ENCODE data around the gene SPAG6. TPM values are rescaled to one million over a fixed set of nuclear protein-coding genes. Genes with fewer than 3 reads are reported as not detected.

SPAG6 gene
- total and polyA plus RNA-seq, 4 donors: 0.23 TPM; not detected in 3

GRCh38 chr10:22325272-22326144 is 19.8 kb upstream of the SPAG6 start:
- peak; percentile 82 for DNase-seq (ENCODE audit: low spot score)
- H3K4me1 ChIP-seq (ENCODE audit: control insufficient read depth in 4 of 4, insufficient read depth in 4 of 4, low read length in 3 of 4): peaks cover 14 to 38% (median 24%) of the 10 kb centered on the region in 4 donors
- H3K9me3 ChIP-seq (ENCODE audit: control insufficient read depth in 4 of 4, low read length in 3 of 4): no peaks in the 10 kb centered on the region
- peak overlapping the region; percentile 65 to 91 (median 74) for H3K4me3 ChIP-seq (ENCODE audit: low read depth in 1 of 3, low read length in 3 of 3)
- H3K36me3 ChIP-seq (ENCODE audit: control insufficient read depth in 4 of 4, insufficient read depth in 3 of 4, low read depth in 1 of 4, low read length in 3 of 4): peaks cover 3 to 17% (median 13%) of the 10 kb centered on the region in 4 donors
- peak overlapping the region; percentile 66 to 71 for H3K27ac ChIP-seq (ENCODE audit: low read depth in 1 of 2, low read length in 2 of 2)
- H3K27me3 ChIP-seq (ENCODE audit: control insufficient read depth in 4 of 4, insufficient read depth in 4 of 4, low read length in 3 of 4): no peaks in the 10 kb centered on the region
- TF ChIP-seq JUND (IDR thresholded peaks at IDR 0.05) (no peak), YY1 (IDR thresholded peaks at IDR 0.05) (peak; percentile 6), ZBTB33 (IDR thresholded peaks at IDR 0.05) (no peak), RAD21 (IDR thresholded peaks at IDR 0.05) (no peak), HNF4A (conservative IDR thresholded peaks at IDR 0.05) (no peak), TAF1 (conservative IDR thresholded peaks at IDR 0.05) (no peak), FOXA2 (IDR thresholded peaks at IDR 0.05) (no peak), GABPA (IDR thresholded peaks at IDR 0.05 in 1 of 2, conservative IDR thresholded peaks at IDR 0.05 in 1 of 2) (peak in 1 of 2 donors; percentile 5), SP1 (IDR thresholded peaks at IDR 0.05) (no peak), NR2F2 (IDR thresholded peaks at IDR 0.05) (no peak), MAX (IDR thresholded peaks at IDR 0.05) (no peak), CTCF (IDR thresholded peaks at IDR 0.05; ENCODE audit: low read depth, low read length, missing input control) (no peak), EGR1 (IDR thresholded peaks at IDR 0.05; ENCODE audit: low read depth in 2 of 2) (no peak)
- TF ChIP-seq, protein P1, sequence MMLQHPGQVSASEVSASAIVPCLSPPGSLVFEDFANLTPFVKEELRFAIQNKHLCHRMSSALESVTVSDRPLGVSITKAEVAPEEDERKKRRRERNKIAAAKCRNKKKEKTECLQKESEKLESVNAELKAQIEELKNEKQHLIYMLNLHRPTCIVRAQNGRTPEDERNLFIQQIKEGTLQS (IDR thresholded peaks at IDR 0.05): no peak
- H3K9ac ChIP-seq (ENCODE audit: low read depth in 1 of 2, low read length in 2 of 2): peak overlapping the region; percentile 60 to 68
- 1% methylated on average over 92 of the region's 92 CpGs for WGBS

DNA sequence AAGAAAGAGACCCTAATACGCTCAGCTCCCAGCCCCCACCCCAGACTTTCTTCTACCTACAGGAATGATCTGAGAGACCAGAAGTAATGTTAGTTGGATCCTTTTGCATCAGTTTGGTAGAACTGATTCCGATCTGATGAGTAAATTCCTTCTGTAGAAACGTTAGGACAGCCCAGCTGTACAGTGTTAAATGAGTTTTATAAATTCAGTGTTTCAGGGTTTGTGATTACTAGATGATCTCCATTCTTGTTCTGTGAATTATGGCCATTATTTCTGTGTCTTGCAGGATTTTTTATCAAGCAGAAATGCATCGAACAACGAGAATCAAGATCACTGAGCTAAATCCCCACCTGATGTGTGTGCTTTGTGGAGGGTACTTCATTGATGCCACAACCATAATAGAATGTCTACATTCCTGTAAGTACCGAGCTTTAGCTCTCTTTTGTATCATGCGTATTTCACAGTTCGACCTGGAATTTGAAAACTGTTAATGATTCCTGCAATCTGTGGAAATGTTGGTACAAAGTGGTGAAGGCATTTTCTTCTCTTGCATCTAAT is 19.1 kb upstream of the SPAG6 start:
- Histone ChIP-seq H3K4me1 (ENCODE audit: control insufficient read depth in 4 of 4, insufficient read depth in 4 of 4, low read length in 3 of 4) (peaks cover 14 to 38% (median 24%) of the 10 kb centered on the region in 4 donors), H3K9me3 (ENCODE audit: control insufficient read depth in 4 of 4, low read length in 3 of 4) (no peaks in the 10 kb centered on the region), H3K27me3 (ENCODE audit: control insufficient read depth in 4 of 4, insufficient read depth in 4 of 4, low read length in 3 of 4) (no peaks in the 10 kb centered on the region), H3K4me3 (ENCODE audit: low read depth in 1 of 3, low read length in 3 of 3) (peak overlapping the region in 1 of 3 donors; percentile 91), H3K36me3 (ENCODE audit: control insufficient read depth in 4 of 4, insufficient read depth in 3 of 4, low read depth in 1 of 4, low read length in 3 of 4) (peaks cover 3 to 17% (median 13%) of the 10 kb centered on the region in 4 donors), H3K27ac (ENCODE audit: low read depth in 1 of 2, low read length in 2 of 2) (no peak overlapping the region), H3K9ac (ENCODE audit: low read depth in 1 of 2, low read length in 2 of 2) (no peak overlapping the region)
- no peak for DNase-seq (ENCODE audit: low spot score)
- WGBS: 77% methylated on average over 8 of the region's 8 CpGs
- no peak for TF ChIP-seq JUND (IDR thresholded peaks at IDR 0.05)
- TF ChIP-seq RXRA (IDR thresholded peaks at IDR 0.05): no peak
- TF ChIP-seq, protein P1 (IDR thresholded peaks at IDR 0.05): no peak
- TF ChIP-seq HNF4A (conservative IDR thresholded peaks at IDR 0.05): no peak
- no peak for TF ChIP-seq YY1 (IDR thresholded peaks at IDR 0.05)
- no peak for TF ChIP-seq TAF1 (conservative IDR thresholded peaks at IDR 0.05)
- TF ChIP-seq MAX (IDR thresholded peaks at IDR 0.05): no peak
- no peak for TF ChIP-seq FOXA1 (IDR thresholded peaks at IDR 0.05)
- TF ChIP-seq CTCF (IDR thresholded peaks at IDR 0.05; ENCODE audit: low read depth, low read length, missing input control): no peak
- no peak for TF ChIP-seq GABPA (IDR thresholded peaks at IDR 0.05 in 1 of 2, conservative IDR thresholded peaks at IDR 0.05 in 1 of 2)
- TF ChIP-seq, protein P2, sequence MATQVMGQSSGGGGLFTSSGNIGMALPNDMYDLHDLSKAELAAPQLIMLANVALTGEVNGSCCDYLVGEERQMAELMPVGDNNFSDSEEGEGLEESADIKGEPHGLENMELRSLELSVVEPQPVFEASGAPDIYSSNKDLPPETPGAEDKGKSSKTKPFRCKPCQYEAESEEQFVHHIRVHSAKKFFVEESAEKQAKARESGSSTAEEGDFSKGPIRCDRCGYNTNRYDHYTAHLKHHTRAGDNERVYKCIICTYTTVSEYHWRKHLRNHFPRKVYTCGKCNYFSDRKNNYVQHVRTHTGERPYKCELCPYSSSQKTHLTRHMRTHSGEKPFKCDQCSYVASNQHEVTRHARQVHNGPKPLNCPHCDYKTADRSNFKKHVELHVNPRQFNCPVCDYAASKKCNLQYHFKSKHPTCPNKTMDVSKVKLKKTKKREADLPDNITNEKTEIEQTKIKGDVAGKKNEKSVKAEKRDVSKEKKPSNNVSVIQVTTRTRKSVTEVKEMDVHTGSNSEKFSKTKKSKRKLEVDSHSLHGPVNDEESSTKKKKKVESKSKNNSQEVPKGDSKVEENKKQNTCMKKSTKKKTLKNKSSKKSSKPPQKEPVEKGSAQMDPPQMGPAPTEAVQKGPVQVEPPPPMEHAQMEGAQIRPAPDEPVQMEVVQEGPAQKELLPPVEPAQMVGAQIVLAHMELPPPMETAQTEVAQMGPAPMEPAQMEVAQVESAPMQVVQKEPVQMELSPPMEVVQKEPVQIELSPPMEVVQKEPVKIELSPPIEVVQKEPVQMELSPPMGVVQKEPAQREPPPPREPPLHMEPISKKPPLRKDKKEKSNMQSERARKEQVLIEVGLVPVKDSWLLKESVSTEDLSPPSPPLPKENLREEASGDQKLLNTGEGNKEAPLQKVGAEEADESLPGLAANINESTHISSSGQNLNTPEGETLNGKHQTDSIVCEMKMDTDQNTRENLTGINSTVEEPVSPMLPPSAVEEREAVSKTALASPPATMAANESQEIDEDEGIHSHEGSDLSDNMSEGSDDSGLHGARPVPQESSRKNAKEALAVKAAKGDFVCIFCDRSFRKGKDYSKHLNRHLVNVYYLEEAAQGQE (IDR thresholded peaks at IDR 0.05): no peak
- no peak for TF ChIP-seq EGR1 (IDR thresholded peaks at IDR 0.05; ENCODE audit: low read depth in 2 of 2)
- TF ChIP-seq RAD21 (IDR thresholded peaks at IDR 0.05): no peak

Measured in liver (tissue), 9 donors.